Testis (tissue), 3 donors: ENCODE data around the gene SCN11A. TPM values are rescaled to one million over a fixed set of nuclear protein-coding genes. Genes with fewer than 3 reads are reported as not detected.

Experiments used
- DNase-seq: peaks from one replicate; pipeline ENCODE4 v3.0.0-alpha.2; 2019
- H3K27ac ChIP-seq, 2 donors: fragments of 200-600 bp; sonication (generic); one replicate each; pipeline ENCODE4 v1.5.1; 2019
- H3K27me3 ChIP-seq: fragments of 200-600 bp; sonication (generic); one replicate; pipeline ENCODE4 v1.5.1; 2019
- H3K36me3 ChIP-seq: fragments of 200-600 bp; sonication (generic); one replicate; pipeline ENCODE4 v1.5.1; 2017; ENCODE audit warnings: low read depth; ENCODE audit errors: missing control alignments
- H3K4me1 ChIP-seq: fragments of 200-600 bp; sonication (generic); one replicate; pipeline ENCODE4 v1.5.1; 2019
- H3K4me3 ChIP-seq, 2 donors: fragments of 200-600 bp; sonication (generic); one replicate each; pipeline ENCODE4 v1.5.1; 2017 to 2019
- H3K9me3 ChIP-seq: fragments of 200-600 bp; sonication (generic); one replicate; pipeline ENCODE4 v1.5.1; 2017
- POLR2A ChIP-seq: fragments of 450-650 bp; IDR thresholded peaks from one replicate; pipeline ENCODE4 v1.6.1; 2017; ENCODE audit warnings: antibody characterized with exemption, mild to moderate bottlenecking, moderate library complexity
- whole genome bisulfite sequencing, 2 donors: methylation state at CpG; one replicate each; pipeline ENCODE4 v1.1.5; 2018; 5-methylcytosine and 5-hydroxymethylcytosine counted together
- intact Hi-C: fragments of 100-400 bp; cut with DNase I; formaldehyde crosslinking; loops from one replicate; pipeline ENCODE4 v1.15.1; 2023; ENCODE audit warnings: low total_unique reads
- polyA plus RNA-seq: library from polyadenylated mRNA; stranded (reverse); fragments of 350-450 nt; fragmentation: Illumina TruSeq; extraction: RNeasy Lipid Tissue Mini Kit (QIAGEN cat#74804); gene quantifications from one replicate; pipeline ENCODE4 v1.2.3, GENCODE V29; 2014; ENCODE audit warnings: low read depth, low replicate concordance; ENCODE audit not compliant: insufficient read depth
- total RNA-seq, 2 donors: library from RNA; depleted of rRNA; stranded (reverse); fragments of >200 nt; gene quantifications; one replicate each; pipeline ENCODE4 v1.2.3, GENCODE V29; 2016
- TF ChIP-seq, protein P1 (sequence below), 3 experiments: fragments of 450-650 bp in 2 of 3; fragments of 200-600 bp in 1 of 3; sonication (generic) in 1 of 3; IDR thresholded peaks; one replicate each; pipeline ENCODE4 v1.5.1; 2016 to 2019; ENCODE audit warnings: antibody characterized with exemption in 3 of 3, mild to moderate bottlenecking in 2 of 3, moderate library complexity in 1 of 3

The SCN11A gene
- total and polyA plus RNA-seq, 3 donors from 2014 or later: 1.8 to 3.5 (median 3.0) TPM

DNA sequence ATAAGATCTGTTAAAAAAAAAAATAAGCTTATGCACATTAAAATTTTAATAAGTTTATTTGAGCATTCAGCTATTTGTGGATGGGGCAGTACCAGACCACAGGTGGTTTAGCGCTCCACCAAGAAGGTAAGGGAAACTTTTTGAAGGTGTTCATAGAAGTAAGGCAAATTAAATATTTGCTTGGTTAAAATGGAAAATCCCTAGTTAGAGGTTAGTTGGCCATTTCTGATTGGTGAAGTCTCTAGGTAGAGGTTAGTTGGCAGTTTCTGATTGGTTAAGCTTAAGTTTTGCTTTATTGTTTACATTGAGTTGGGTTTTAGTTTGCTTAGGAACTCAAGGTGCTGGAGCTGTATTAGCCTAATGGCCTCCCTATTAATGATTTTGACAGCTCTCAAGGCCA, 30.7 kb downstream of the SCN11A start:
- DNase-seq: no peak
- no peaks in the 10 kb centered on the region for H3K36me3 ChIP-seq
- WGBS, 2 donors: 91 to 100% methylated on average over 1 of the region's 1 CpG
- no peaks in the 10 kb centered on the region for H3K27me3 ChIP-seq
- no peak overlapping the region for H3K4me3 ChIP-seq
- intact Hi-C loops: no loop called here
- H3K27ac ChIP-seq: no peak overlapping the region
- H3K9me3 ChIP-seq: no peaks in the 10 kb centered on the region
- TF ChIP-seq POLR2A: no peak
- TF ChIP-seq, protein P1, sequence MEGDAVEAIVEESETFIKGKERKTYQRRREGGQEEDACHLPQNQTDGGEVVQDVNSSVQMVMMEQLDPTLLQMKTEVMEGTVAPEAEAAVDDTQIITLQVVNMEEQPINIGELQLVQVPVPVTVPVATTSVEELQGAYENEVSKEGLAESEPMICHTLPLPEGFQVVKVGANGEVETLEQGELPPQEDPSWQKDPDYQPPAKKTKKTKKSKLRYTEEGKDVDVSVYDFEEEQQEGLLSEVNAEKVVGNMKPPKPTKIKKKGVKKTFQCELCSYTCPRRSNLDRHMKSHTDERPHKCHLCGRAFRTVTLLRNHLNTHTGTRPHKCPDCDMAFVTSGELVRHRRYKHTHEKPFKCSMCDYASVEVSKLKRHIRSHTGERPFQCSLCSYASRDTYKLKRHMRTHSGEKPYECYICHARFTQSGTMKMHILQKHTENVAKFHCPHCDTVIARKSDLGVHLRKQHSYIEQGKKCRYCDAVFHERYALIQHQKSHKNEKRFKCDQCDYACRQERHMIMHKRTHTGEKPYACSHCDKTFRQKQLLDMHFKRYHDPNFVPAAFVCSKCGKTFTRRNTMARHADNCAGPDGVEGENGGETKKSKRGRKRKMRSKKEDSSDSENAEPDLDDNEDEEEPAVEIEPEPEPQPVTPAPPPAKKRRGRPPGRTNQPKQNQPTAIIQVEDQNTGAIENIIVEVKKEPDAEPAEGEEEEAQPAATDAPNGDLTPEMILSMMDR (IDR thresholded peaks at IDR 0.05): no peak
- H3K4me1 ChIP-seq: no peaks in the 10 kb centered on the region

DNA sequence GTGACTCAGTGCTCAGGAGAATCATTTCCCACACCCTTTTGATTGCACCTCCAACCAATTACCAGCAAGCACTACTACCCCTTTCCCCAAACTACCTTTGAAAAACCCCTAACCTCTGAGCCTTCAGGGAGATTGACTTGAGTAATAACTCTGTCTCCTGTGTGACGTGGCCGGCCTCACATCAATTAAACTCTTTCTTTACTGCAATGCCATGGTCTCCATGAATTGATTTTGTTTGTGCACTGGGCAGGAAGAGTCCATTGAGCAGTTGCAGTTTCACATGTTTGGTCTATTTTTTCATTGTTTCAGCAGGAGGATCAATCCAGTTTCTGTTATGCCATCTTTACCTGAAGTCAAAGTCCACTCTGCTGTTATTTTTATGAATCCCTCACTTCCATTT, 32.4 kb downstream of the SCN11A start:
- Histone ChIP-seq H3K27me3 (no peaks in the 10 kb centered on the region), H3K4me3 (no peak overlapping the region), H3K27ac (no peak overlapping the region), H3K9me3 (no peaks in the 10 kb centered on the region), H3K36me3 (no peaks in the 10 kb centered on the region), H3K4me1 (no peaks in the 10 kb centered on the region)
- intact Hi-C loops: no loop called here
- no peak for TF ChIP-seq POLR2A
- TF ChIP-seq, protein P1 (IDR thresholded peaks at IDR 0.05): no peak
- no peak for DNase-seq
- 85 to 94% methylated on average over 2 of the region's 2 CpGs for WGBS, 2 donors

DNA sequence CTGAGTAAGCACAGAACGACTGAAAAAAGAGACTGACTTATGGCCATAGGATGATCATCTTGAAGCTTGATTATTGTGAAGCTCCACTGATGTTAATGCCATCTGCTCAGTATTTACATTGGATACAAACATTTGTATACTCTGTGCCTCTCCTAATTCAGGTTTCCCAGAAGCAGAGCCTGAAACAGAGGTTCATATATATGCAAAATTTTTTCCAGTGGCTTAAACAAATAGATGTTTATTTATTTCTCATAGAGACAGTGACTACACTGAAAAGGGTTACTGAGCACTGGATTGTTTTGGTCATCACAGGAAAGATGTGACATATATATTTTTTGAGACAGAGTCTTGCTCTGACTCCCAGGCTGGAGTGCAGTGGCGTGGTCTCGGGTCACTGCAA, 36.3 kb downstream of the SCN11A start:
- no peaks in the 10 kb centered on the region for H3K27me3 ChIP-seq
- H3K4me1 ChIP-seq: no peaks in the 10 kb centered on the region
- no peak for DNase-seq
- H3K36me3 ChIP-seq: no peaks in the 10 kb centered on the region
- intact Hi-C loops: no loop called here
- TF ChIP-seq POLR2A: no peak
- TF ChIP-seq, protein P1 (IDR thresholded peaks at IDR 0.05): no peak
- no peak overlapping the region for H3K4me3 ChIP-seq
- H3K27ac ChIP-seq: no peak overlapping the region
- WGBS, 2 donors: 94% methylated on average over 3 of the region's 3 CpGs
- no peaks in the 10 kb centered on the region for H3K9me3 ChIP-seq

GRCh38 chr3:39013921-39014509, 37.7 kb downstream of the SCN11A start:
- Histone ChIP-seq H3K36me3 (no peaks in the 10 kb centered on the region), H3K4me3 (no peak overlapping the region), H3K4me1 (no peaks in the 10 kb centered on the region), H3K27me3 (no peaks in the 10 kb centered on the region), H3K9me3 (no peaks in the 10 kb centered on the region), H3K27ac (no peak overlapping the region)
- TF ChIP-seq, protein P1 (IDR thresholded peaks at IDR 0.05): no peak
- no peak for TF ChIP-seq POLR2A
- 82 to 84% methylated on average over 4 of the region's 4 CpGs for WGBS, 2 donors
- intact Hi-C loops: no loop called here
- no peak for DNase-seq

- intact Hi-C loops: no loop called here
- Histone ChIP-seq H3K27ac (no peak overlapping the region), H3K36me3 (no peaks in the 10 kb centered on the region), H3K4me3 (no peak overlapping the region), H3K9me3 (no peaks in the 10 kb centered on the region), H3K4me1 (no peaks in the 10 kb centered on the region), H3K27me3 (no peaks in the 10 kb centered on the region)
- WGBS, 2 donors: 46 to 60% methylated on average over 2 of the region's 2 CpGs
- no peak for DNase-seq
- TF ChIP-seq, protein P1 (IDR thresholded peaks at IDR 0.05): no peak
- TF ChIP-seq POLR2A: no peak
Measured at GRCh38 chr3:39013289-39013688, 38.5 kb downstream of the SCN11A start.
